Activated CD4-positive, alpha-beta T cell treated with anti-CD3 and anti-CD28 coated beads, Interleukin-2, amount 50 U/mL, for 48 hours (primary cell): ENCODE data around the gene DSE.

Source experiments
- DNase-seq, 2 experiments: peaks; one replicate each; pipeline ENCODE4 v3.0.0-alpha.2; 2020

Gene DSE

GRCh38 chr6:116491610-116492330, 121.0 kb downstream of the DSE start:
- DNase-seq, result no peak

DNA sequence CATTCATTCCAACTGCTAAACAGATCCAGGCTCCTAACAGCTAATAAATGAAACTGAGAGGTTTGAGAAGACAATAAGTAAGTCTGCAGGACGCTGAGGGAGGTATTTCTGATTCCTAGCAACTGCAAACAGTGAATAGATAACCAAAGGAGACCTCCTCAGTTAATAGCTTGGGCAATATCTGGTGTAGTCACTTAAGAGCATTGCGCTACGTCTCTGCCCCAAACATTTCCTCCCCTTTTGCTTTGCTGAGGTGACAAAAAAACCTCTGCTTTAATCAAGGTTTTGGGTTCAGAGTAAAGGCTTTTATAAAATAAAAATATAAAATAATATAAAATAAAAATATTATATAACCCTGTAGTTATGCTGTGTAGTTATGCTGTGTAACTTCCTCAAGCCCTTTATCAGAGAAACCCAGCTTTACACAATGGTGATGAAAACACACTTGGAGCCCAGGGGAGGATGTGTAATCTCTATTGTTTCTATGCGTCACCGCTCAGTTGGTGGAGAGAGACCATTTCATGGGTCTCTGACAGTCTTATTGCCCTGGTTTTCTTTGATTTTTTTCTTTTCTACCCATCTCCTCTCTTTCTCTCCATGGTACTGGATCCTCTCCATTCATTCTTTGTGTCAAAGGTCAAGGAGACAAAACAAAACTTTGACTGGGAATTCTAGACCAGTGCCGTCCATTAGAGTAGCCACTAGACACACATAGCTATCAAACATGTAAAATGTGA, 121.8 kb downstream of the DSE start:
- DNase-seq, result no peak
